HepG2 (cell line): ENCODE results near the gene KLHDC8B. TPM values are rescaled to one million over a fixed set of nuclear protein-coding genes. Genes with fewer than 3 reads are reported as not detected.

ENCODE experiments used
- ATAD3A ChIP-seq: sonication (generic); formaldehyde crosslinking; IDR thresholded peaks from 2 replicates; pipeline ENCODE4 v1.4.0; 2020; ENCODE audit warnings: missing genetic modification reagents
- CREB1 ChIP-seq, 2 experiments: fragments of 450-650 bp in 1 of 2; IDR thresholded peaks; 2 replicates each; pipeline ENCODE4 v1.6.1; 2016 to 2017; ENCODE audit warnings: control low read depth in 1 of 2, mild to moderate bottlenecking in 1 of 2, missing compliant biosample characterization in 1 of 2, missing genetic modification characterization in 1 of 2
- HCFC1 ChIP-seq: fragments of 150-350 bp; IDR thresholded peaks from 2 replicates; pipeline ENCODE4 v1.6.1; 2014; ENCODE audit warnings: low read depth, low read length
- KAT8 ChIP-seq: IDR thresholded peaks from 2 replicates; pipeline ENCODE4 v1.6.1; 2016; ENCODE audit warnings: missing genetic modification reagents, missing compliant biosample characterization
- KLF12 ChIP-seq: sonication (generic); formaldehyde crosslinking; IDR thresholded peaks from 2 replicates; pipeline ENCODE4 v1.4.0; 2020; ENCODE audit warnings: missing genetic modification reagents, borderline replicate concordance
- NFATC3 ChIP-seq: sonication (generic); formaldehyde crosslinking; IDR thresholded peaks from 2 replicates; pipeline ENCODE4 v1.5.1; 2020; ENCODE audit warnings: mild to moderate bottlenecking, missing genetic modification reagents
- NFIB ChIP-seq: sonication (generic); formaldehyde crosslinking; IDR thresholded peaks from 2 replicates; pipeline ENCODE4 v1.9.0; 2021; ENCODE audit warnings: missing genetic modification reagents, mild to moderate bottlenecking, borderline replicate concordance
- NR2F1 ChIP-seq, 2 experiments: fragments of 450-650 bp in 1 of 2; formaldehyde crosslinking in 1 of 2; IDR thresholded peaks; 2 replicates each; pipeline versions ENCODE4 v1.5.0 to v1.6.1; 2016 to 2020; ENCODE audit warnings: mild to moderate bottlenecking in 1 of 2, missing compliant biosample characterization in 1 of 2, missing genetic modification reagents in 1 of 2, moderate library complexity in 1 of 2
- PAF1 ChIP-seq: IDR thresholded peaks from 2 replicates; pipeline ENCODE4 v1.6.1; 2016; ENCODE audit warnings: missing genetic modification reagents, missing compliant biosample characterization
- TAF1 ChIP-seq: sonication (generic); formaldehyde crosslinking; IDR thresholded peaks from 2 replicates; pipeline ENCODE4 v1.4.0; 2020; ENCODE audit warnings: missing genetic modification reagents
- TAF15 ChIP-seq: fragments of 200-400 bp; formaldehyde crosslinking; IDR thresholded peaks from one replicate; pipeline ENCODE4 v1.6.1; 2018; ENCODE audit warnings: mild to moderate bottlenecking, low read depth, low read length; ENCODE audit not compliant: poor library complexity, severe bottlenecking
- TBL1XR1 ChIP-seq: fragments of 150-350 bp; IDR thresholded peaks from 2 replicates; pipeline ENCODE4 v1.6.1; 2014; ENCODE audit warnings: borderline replicate concordance, low read length; ENCODE audit not compliant: partially characterized antibody
- THAP11 ChIP-seq: IDR thresholded peaks from 2 replicates; pipeline ENCODE4 v1.6.1; 2016; ENCODE audit warnings: missing biosample characterization, missing genetic modification reagents
- ZFP36 ChIP-seq: fragments of 150-350 bp; IDR thresholded peaks from 2 replicates; pipeline ENCODE4 v1.6.1; 2018; ENCODE audit warnings: borderline replicate concordance, low read length, low read depth; ENCODE audit not compliant: partially characterized antibody
- ZNF282 ChIP-seq: fragments of 450-650 bp; IDR thresholded peaks from 2 replicates; pipeline ENCODE4 v1.6.1; 2018; ENCODE audit not compliant: partially characterized antibody
- ZNF33A ChIP-seq: sonication (generic); formaldehyde crosslinking; IDR thresholded peaks from 2 replicates; pipeline ENCODE4 v1.5.1; 2020; ENCODE audit warnings: missing genetic modification reagents, mild to moderate bottlenecking, moderate library complexity, borderline replicate concordance
- ZNF83 ChIP-seq: sonication (generic); formaldehyde crosslinking; IDR thresholded peaks from 2 replicates; pipeline ENCODE4 v1.4.0; 2020; ENCODE audit warnings: missing genetic modification reagents, mild to moderate bottlenecking, borderline replicate concordance
- polyA plus RNA-seq, 8 experiments: library from polyadenylated mRNA; depleted of rRNA in 3 of 8; stranded (reverse) in 7 of 8; unstranded in 1 of 8; fragments of >200 nt; fragmentation: Illumina TruSeq in 4 of 8; extraction: Trizol in 4 of 8; gene quantifications; 2 replicates each; pipeline versions ENCODE4 v1.2.1 to v1.2.3, GENCODE V29; 2011 to 2016; ENCODE audit warnings: low read depth in 4 of 8, missing spikeins in 1 of 8, mixed read lengths in 1 of 8; ENCODE audit not compliant: insufficient read depth in 1 of 8
- total RNA-seq, 5 experiments: library from RNA; depleted of rRNA; stranded (reverse); fragments of >200 nt; fragmentation: Illumina TruSeq; extraction: Trizol; gene quantifications; 2 replicates each; pipeline ENCODE4 v1.2.3, GENCODE V29; 2016; ENCODE audit warnings: low read depth in 1 of 5
- TF ChIP-seq, protein P1 (sequence below): IDR thresholded peaks from 2 replicates; pipeline ENCODE4 v1.6.1; 2016; ENCODE audit warnings: low read depth
- TF ChIP-seq, protein P2 (sequence below): sonication (generic); formaldehyde crosslinking; IDR thresholded peaks from 2 replicates; pipeline ENCODE4 v1.5.0; 2020; ENCODE audit warnings: missing genetic modification reagents
- TF ChIP-seq, protein P3 (sequence below): sonication (generic); formaldehyde crosslinking; IDR thresholded peaks from 2 replicates; pipeline ENCODE4 v1.8.1; 2023; ENCODE audit warnings: mild to moderate bottlenecking, inconsistent platforms, moderate library complexity, missing genetic modification reagents, borderline replicate concordance
- TF ChIP-seq, protein P4 (sequence below): sonication (generic); formaldehyde crosslinking; IDR thresholded peaks from 2 replicates; pipeline ENCODE4 v1.8.1; 2023; ENCODE audit warnings: missing genetic modification reagents, mild to moderate bottlenecking, borderline replicate concordance
- TF ChIP-seq, protein P5 (sequence below): conservative IDR thresholded peaks from 2 replicates; pipeline ENCODE4 v1.6.1; 2018; ENCODE audit warnings: missing genetic modification reagents

KLHDC8B gene
- total and polyA plus RNA-seq, 2 of the 13 experiments (the other 11 are each of a cell fraction or from before 2014, with no cell fraction given): 17.2 to 17.8 TPM

GRCh38 chr3:49165771-49166751 lies 5.3 kb upstream of the KLHDC8B start, which contains the start of gene CCDC71 (continued):
- TF ChIP-seq, protein P1, sequence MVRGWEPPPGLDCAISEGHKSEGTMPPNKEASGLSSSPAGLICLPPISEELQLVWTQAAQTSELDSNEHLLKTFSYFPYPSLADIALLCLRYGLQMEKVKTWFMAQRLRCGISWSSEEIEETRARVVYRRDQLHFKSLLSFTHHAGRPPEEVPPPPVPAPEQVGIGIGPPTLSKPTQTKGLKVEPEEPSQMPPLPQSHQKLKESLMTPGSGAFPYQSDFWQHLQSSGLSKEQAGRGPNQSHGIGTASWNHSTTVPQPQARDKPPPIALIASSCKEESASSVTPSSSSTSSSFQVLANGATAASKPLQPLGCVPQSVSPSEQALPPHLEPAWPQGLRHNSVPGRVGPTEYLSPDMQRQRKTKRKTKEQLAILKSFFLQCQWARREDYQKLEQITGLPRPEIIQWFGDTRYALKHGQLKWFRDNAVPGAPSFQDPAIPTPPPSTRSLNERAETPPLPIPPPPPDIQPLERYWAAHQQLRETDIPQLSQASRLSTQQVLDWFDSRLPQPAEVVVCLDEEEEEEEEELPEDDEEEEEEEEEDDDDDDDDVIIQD (CRISPR knock-in tag): no peak; the same call in 1 of the 2 replicates
- TF ChIP-seq ZNF33A (no peak), NR2F1 (CRISPR knock-in tag; IDR thresholded peaks at IDR 0.05) (peak; percentile 91 to 94), PAF1 (CRISPR knock-in tag) (no peak), ATAD3A (CRISPR knock-in tag) (no peak), NFIB (no peak), CREB1 (IDR thresholded peaks at IDR 0.05) (no peak), CREB1 (CRISPR knock-in tag; IDR thresholded peaks at IDR 0.05) (no peak), ZFP36 (peak; percentile 99), ZNF282 (no peak), KAT8 (peak; percentile 95), TAF15 (no peak), ZNF83 (no peak), HCFC1 (peak; percentile 46; the same call in 1 of the 2 replicates), NFATC3 (CRISPR knock-in tag) (no peak), TAF1 (CRISPR knock-in tag) (peak; percentile 55; the same call in 1 of the 2 replicates), TBL1XR1 (no peak), KLF12 (CRISPR knock-in tag) (no peak), THAP11 (CRISPR knock-in tag) (peak; percentile 92)
- TF ChIP-seq, protein P2, sequence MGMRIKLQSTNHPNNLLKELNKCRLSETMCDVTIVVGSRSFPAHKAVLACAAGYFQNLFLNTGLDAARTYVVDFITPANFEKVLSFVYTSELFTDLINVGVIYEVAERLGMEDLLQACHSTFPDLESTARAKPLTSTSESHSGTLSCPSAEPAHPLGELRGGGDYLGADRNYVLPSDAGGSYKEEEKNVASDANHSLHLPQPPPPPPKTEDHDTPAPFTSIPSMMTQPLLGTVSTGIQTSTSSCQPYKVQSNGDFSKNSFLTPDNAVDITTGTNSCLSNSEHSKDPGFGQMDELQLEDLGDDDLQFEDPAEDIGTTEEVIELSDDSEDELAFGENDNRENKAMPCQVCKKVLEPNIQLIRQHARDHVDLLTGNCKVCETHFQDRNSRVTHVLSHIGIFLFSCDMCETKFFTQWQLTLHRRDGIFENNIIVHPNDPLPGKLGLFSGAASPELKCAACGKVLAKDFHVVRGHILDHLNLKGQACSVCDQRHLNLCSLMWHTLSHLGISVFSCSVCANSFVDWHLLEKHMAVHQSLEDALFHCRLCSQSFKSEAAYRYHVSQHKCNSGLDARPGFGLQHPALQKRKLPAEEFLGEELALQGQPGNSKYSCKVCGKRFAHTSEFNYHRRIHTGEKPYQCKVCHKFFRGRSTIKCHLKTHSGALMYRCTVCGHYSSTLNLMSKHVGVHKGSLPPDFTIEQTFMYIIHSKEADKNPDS (CRISPR knock-in tag): no peak; the same call in 1 of the 2 replicates
- TF ChIP-seq, protein P3, sequence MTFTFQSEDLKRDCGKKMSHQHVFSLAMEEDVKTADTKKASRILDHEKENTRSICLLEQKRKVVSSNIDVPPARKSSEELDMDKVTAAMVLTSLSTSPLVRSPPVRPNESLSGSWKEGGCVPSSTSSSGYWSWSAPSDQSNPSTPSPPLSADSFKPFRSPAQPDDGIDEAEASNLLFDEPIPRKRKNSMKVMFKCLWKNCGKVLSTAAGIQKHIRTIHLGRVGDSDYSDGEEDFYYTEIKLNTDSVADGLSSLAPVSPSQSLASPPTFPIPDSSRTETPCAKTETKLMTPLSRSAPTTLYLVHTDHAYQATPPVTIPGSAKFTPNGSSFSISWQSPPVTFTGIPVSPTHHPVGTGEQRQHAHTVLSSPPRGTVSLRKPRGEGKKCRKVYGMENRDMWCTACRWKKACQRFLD (CRISPR knock-in tag): no peak
- TF ChIP-seq, protein P4, sequence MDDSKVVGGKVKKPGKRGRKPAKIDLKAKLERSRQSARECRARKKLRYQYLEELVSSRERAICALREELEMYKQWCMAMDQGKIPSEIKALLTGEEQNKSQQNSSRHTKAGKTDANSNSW (CRISPR knock-in tag): no peak
- TF ChIP-seq, protein P5, sequence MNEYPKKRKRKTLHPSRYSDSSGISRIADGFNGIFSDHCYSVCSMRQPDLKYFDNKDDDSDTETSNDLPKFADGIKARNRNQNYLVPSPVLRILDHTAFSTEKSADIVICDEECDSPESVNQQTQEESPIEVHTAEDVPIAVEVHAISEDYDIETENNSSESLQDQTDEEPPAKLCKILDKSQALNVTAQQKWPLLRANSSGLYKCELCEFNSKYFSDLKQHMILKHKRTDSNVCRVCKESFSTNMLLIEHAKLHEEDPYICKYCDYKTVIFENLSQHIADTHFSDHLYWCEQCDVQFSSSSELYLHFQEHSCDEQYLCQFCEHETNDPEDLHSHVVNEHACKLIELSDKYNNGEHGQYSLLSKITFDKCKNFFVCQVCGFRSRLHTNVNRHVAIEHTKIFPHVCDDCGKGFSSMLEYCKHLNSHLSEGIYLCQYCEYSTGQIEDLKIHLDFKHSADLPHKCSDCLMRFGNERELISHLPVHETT: peak; percentile 67; the same call in 1 of the 2 replicates
